CD4-positive, CD25-positive, alpha-beta regulatory T cell (primary cell): ENCODE results near the gene MAPK7. TPM values are rescaled to one million over a fixed set of nuclear protein-coding genes. Genes with fewer than 3 reads are reported as not detected.

Experiments
- ATAC-seq, 2 donors: fragments of 150-1000 bp; cut with Tn5 transposase; one replicate each; pipeline ENCODE4 v1.10.0; 2021; ENCODE audit warnings: low read depth in 2 of 2, moderate number of reproducible peaks in 2 of 2, moderate library complexity in 1 of 2
- DNase-seq, 3 donors: peaks; one replicate each; pipeline versions ENCODE4 v3.0.0 to v3.0.0-alpha.2; 2012 to 2022; ENCODE audit warnings: mixed read lengths in 1 of 3
- H3K27ac ChIP-seq: one replicate; pipeline ENCODE4 v1.7.0; 2013; ENCODE audit warnings: mild to moderate bottlenecking, low read length; ENCODE audit not compliant: insufficient read depth, poor library complexity, severe bottlenecking
- H3K27me3 ChIP-seq: one replicate; pipeline ENCODE4 v1.7.0; 2013; ENCODE audit warnings: low read length; ENCODE audit not compliant: control insufficient read depth, insufficient read depth
- H3K36me3 ChIP-seq: one replicate; pipeline ENCODE4 v1.7.0; 2013; ENCODE audit warnings: mild to moderate bottlenecking, low read length, moderate library complexity; ENCODE audit not compliant: control insufficient read depth, insufficient read depth
- H3K4me1 ChIP-seq: 2 replicates; pipeline ENCODE4 v1.7.0; 2013; ENCODE audit warnings: mild to moderate bottlenecking, low read length; ENCODE audit not compliant: insufficient read depth, control insufficient read depth, poor library complexity, severe bottlenecking
- H3K4me3 ChIP-seq: one replicate; pipeline ENCODE4 v1.7.0; 2013; ENCODE audit warnings: low read depth, mild to moderate bottlenecking, low read length, moderate library complexity
- H3K9me3 ChIP-seq, 2 experiments: 1 replicate in 1 of 2; 2 replicates in 1 of 2; pipeline ENCODE4 v1.7.0; 2013; ENCODE audit warnings: low read length in 2 of 2, mild to moderate bottlenecking in 1 of 2, moderate library complexity in 1 of 2; ENCODE audit not compliant: control insufficient read depth in 2 of 2
- H3K27ac Mint-ChIP-seq, 3 donors: one replicate each; pipeline ENCODE4 v1.8.0; 2020 to 2022; ENCODE audit warnings: mild to moderate bottlenecking in 3 of 3, mixed read lengths in 3 of 3, moderate library complexity in 2 of 3
- H3K27me3 Mint-ChIP-seq: one replicate; pipeline ENCODE4 v1.8.0; 2022; ENCODE audit warnings: mild to moderate bottlenecking, mixed read lengths
- H3K36me3 Mint-ChIP-seq: one replicate; pipeline ENCODE4 v1.8.0; 2020; ENCODE audit warnings: mixed read lengths
- H3K4me1 Mint-ChIP-seq, 4 donors: one replicate each; pipeline ENCODE4 v1.8.0; 2020 to 2022; ENCODE audit warnings: mixed read lengths in 4 of 4, mild to moderate bottlenecking in 1 of 4
- H3K4me3 Mint-ChIP-seq, 4 donors: one replicate each; pipeline ENCODE4 v1.8.0; 2020 to 2022; ENCODE audit warnings: mild to moderate bottlenecking in 4 of 4, mixed read lengths in 4 of 4, moderate library complexity in 3 of 4
- H3K9me3 Mint-ChIP-seq, 7 donors: one replicate each; pipeline ENCODE4 v1.8.0; 2020 to 2022; ENCODE audit warnings: mixed read lengths in 7 of 7, mild to moderate bottlenecking in 3 of 7, moderate library complexity in 2 of 7
- polyA plus RNA-seq, 4 donors: library from polyadenylated mRNA; unstranded; fragments of 300-500 nt; fragmentation: Illumina TruSeq; gene quantifications; one replicate each; pipeline ENCODE4 v1.2.3, GENCODE V29; 2021
- total RNA-seq: library from RNA; stranded (reverse); gene quantifications from one replicate; pipeline ENCODE4 v1.2.3, GENCODE V29; 2022

MAPK7 gene
- total and polyA plus RNA-seq, 5 donors from 2014 or later = 3.4 to 26.0 (median 5.1) TPM

- H3K4me3 ChIP-seq = no peak overlapping the region
- H3K4me1 ChIP-seq = no peaks in the 10 kb centered on the region
- no peaks in the 10 kb centered on the region for H3K36me3 ChIP-seq
- H3K27ac ChIP-seq = no peak overlapping the region
- H3K27me3 ChIP-seq = no peaks in the 10 kb centered on the region
- Mint-ChIP-seq H3K9me3 (no peaks in the 10 kb centered on the region), H3K36me3 (no peaks in the 10 kb centered on the region), H3K27me3 (peaks cover 10% of the 10 kb centered on the region), H3K4me1 (no peaks in the 10 kb centered on the region), H3K27ac (no peak overlapping the region), H3K4me3 (no peak overlapping the region)
- H3K9me3 ChIP-seq = no peaks in the 10 kb centered on the region
- ATAC-seq = no peak
- DNase-seq = no peak
These were observed 33.3 kb downstream of the MAPK7 start for GRCh38 chr17:19411631-19412030.

GRCh38 chr17:19412510-19412909, 34.2 kb downstream of the MAPK7 start:
- H3K27me3 ChIP-seq = no peaks in the 10 kb centered on the region
- no peak overlapping the region for H3K4me3 Mint-ChIP-seq
- no peaks in the 10 kb centered on the region for H3K4me1 ChIP-seq
- H3K27me3 Mint-ChIP-seq = peaks cover 17% of the 10 kb centered on the region
- no peak overlapping the region for H3K27ac Mint-ChIP-seq
- no peak overlapping the region for H3K4me3 ChIP-seq
- H3K4me1 Mint-ChIP-seq = peaks cover 0 to 4% (median 0%) of the 10 kb centered on the region in 4 donors
- ATAC-seq (no peak), DNase-seq (no peak)
- H3K36me3 ChIP-seq = no peaks in the 10 kb centered on the region
- no peak overlapping the region for H3K27ac ChIP-seq
- H3K36me3 Mint-ChIP-seq = no peaks in the 10 kb centered on the region
- no peaks in the 10 kb centered on the region for H3K9me3 Mint-ChIP-seq
- no peaks in the 10 kb centered on the region for H3K9me3 ChIP-seq

GRCh38 chr17:19412984-19413383, 34.7 kb downstream of the MAPK7 start:
- no peaks in the 10 kb centered on the region for H3K36me3 Mint-ChIP-seq
- H3K27me3 Mint-ChIP-seq = peaks cover 18% of the 10 kb centered on the region
- no peaks in the 10 kb centered on the region for H3K9me3 Mint-ChIP-seq

GRCh38 chr17:19413761-19414160, 35.5 kb downstream of the MAPK7 start:
- Histone ChIP-seq H3K4me3 (no peak overlapping the region), H3K27ac (no peak overlapping the region), H3K36me3 (no peaks in the 10 kb centered on the region), H3K9me3 (no peaks in the 10 kb centered on the region), H3K4me1 (no peaks in the 10 kb centered on the region), H3K27me3 (no peaks in the 10 kb centered on the region)
- Mint-ChIP-seq H3K9me3 (no peaks in the 10 kb centered on the region), H3K27ac (no peak overlapping the region), H3K4me1 (peaks cover 0 to 10% (median 0%) of the 10 kb centered on the region in 4 donors), H3K27me3 (peaks cover 14% of the 10 kb centered on the region), H3K4me3 (no peak overlapping the region), H3K36me3 (no peaks in the 10 kb centered on the region)
- DNase-seq (no peak), ATAC-seq (no peak)

More at GRCh38 chr17:19412984-19413383, 34.7 kb downstream of the MAPK7 start:
- H3K27me3 ChIP-seq = no peaks in the 10 kb centered on the region
- H3K4me1 ChIP-seq = no peaks in the 10 kb centered on the region
- H3K9me3 ChIP-seq = no peaks in the 10 kb centered on the region
- DNase-seq = no peak
- no peak overlapping the region for H3K4me3 Mint-ChIP-seq
- H3K4me3 ChIP-seq = no peak overlapping the region
- H3K36me3 ChIP-seq = no peaks in the 10 kb centered on the region
- no peak for ATAC-seq
- H3K27ac Mint-ChIP-seq = no peak overlapping the region
- H3K4me1 Mint-ChIP-seq = peaks cover 0 to 8% (median 0%) of the 10 kb centered on the region in 4 donors
- no peak overlapping the region for H3K27ac ChIP-seq

DNA sequence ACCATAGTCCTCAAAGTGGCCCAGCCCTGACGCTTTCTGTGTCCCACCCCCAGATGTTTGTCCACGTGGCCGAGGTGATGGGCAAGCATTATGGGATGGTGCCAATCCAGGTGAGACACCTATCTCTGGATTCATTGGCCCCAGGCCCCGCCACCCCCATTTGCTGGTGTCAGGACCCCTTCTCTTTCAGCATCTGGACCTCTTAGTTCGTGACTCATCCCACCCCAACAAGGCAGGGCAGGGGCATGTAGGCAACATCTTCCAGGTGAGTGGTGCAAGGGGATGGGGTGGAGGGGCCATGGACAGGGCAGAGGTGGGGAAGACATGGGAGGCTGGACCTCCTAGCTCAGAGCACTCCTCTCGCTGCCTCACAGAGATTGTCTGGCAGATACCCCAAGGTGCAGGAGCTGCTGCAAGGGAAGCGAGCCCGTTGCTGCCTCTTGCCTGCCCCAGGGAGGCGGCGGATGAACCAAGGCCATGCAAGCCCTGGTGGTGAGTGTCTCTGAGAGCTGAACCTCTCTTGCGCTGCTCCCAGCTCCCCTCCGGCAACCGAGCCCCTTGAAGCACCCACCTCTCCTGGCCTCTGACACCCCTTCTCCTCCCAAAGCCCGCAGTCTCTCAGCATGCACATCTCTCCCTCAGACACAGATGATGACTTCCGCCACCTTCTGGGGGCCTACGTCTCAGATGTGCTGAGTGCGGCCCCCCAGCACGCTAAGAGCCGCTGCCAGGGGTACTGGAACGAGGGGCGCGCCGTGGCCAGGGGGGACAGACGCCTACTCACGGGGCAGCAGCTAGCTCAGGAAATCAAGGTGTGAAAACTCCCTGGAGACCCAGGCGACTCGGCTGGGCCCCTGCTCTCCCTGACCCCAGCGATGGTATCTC, 36.3 kb downstream of the MAPK7 start:
- Mint-ChIP-seq H3K4me3 (no peak overlapping the region), H3K4me1 (peaks cover 0 to 10% (median 0%) of the 10 kb centered on the region in 4 donors), H3K27me3 (peaks cover 14% of the 10 kb centered on the region), H3K27ac (no peak overlapping the region), H3K36me3 (no peaks in the 10 kb centered on the region), H3K9me3 (no peaks in the 10 kb centered on the region)
- Histone ChIP-seq H3K27me3 (no peaks in the 10 kb centered on the region), H3K4me3 (no peak overlapping the region), H3K4me1 (no peaks in the 10 kb centered on the region), H3K36me3 (no peaks in the 10 kb centered on the region), H3K27ac (no peak overlapping the region), H3K9me3 (no peaks in the 10 kb centered on the region)
- ATAC-seq (no peak), DNase-seq (no peak)

DNA sequence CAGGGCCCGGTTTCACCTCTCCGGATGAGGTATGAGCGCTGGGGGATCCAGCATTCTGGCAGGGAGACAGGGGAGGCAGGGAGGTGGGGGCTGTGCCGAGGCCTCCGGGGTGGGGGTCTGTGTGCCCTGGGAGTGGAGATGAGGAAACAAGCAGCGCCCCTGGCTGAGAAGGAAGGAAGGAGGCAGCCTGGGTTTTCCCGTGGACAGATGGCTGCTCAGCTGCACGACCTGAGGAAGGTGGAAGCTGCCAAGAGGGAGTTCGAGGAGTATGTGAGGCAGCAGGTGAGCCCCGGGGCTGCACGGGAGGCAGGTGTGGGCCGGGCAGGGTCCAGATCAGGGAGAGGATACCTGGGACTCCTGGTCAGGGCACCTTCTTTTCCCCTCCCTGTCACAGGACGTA, 37.0 kb downstream of the MAPK7 start:
- no peak overlapping the region for H3K27ac ChIP-seq
- no peak overlapping the region for H3K27ac Mint-ChIP-seq
- no peaks in the 10 kb centered on the region for H3K36me3 ChIP-seq
- no peaks in the 10 kb centered on the region for H3K36me3 Mint-ChIP-seq
- H3K4me1 ChIP-seq = no peaks in the 10 kb centered on the region
- H3K4me3 ChIP-seq = no peak overlapping the region
- no peaks in the 10 kb centered on the region for H3K27me3 ChIP-seq
- no peaks in the 10 kb centered on the region for H3K9me3 Mint-ChIP-seq
- H3K4me3 Mint-ChIP-seq = no peak overlapping the region
- H3K9me3 ChIP-seq = no peaks in the 10 kb centered on the region
- no peak for DNase-seq
- H3K4me1 Mint-ChIP-seq = peaks cover 0 to 10% (median 0%) of the 10 kb centered on the region in 4 donors
- peaks cover 9% of the 10 kb centered on the region for H3K27me3 Mint-ChIP-seq
- ATAC-seq = no peak

DNA sequence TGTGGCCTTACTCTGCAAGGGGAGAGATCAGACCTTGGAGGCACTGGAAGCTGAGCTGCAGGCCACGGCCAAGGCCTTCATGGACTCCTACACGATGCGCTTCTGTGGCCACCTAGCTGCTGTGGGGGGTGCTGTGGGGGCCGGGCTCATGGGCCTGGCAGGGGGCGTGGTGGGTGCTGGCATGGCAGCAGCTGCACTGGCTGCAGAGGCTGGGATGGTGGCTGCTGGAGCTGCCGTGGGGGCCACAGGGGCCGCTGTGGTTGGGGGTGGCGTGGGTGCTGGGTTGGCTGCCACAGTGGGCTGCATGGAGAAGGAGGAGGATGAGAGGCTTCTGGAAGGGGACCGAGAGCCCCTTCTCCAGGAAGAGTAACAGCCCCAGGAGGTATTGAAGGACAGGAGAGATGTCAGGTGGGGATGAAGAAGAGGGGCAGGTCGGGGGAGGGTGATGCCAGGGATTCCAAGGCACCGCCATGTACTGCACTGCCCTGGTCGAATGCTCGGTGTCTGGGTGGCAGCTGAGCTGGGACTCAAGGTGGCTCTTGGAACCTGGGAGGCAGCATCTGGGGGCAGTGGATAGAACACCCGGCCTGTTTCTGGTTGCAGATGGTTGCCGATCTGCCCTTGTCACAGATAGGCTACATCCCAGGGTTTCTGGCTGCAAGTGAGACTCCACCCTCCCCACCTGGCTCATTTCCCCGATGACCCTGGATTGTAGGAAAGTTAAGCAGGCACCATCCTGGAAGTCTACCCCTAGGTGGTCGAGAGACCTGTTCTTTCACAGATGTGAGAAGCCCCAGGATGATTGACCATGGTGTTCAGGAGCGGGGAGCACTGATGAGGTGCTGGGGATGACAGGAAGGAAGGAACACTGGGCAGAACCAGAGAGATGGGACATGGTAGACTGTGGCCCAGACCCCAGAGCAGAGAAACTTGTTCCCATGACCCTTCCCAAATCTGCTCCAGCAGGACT, 37.8 kb downstream of the MAPK7 start:
- ATAC-seq = no peak
- Histone ChIP-seq H3K27me3 (no peaks in the 10 kb centered on the region), H3K27ac (no peak overlapping the region), H3K36me3 (no peaks in the 10 kb centered on the region), H3K4me1 (no peaks in the 10 kb centered on the region), H3K9me3 (no peaks in the 10 kb centered on the region), H3K4me3 (no peak overlapping the region)
- DNase-seq = no peak
- H3K36me3 Mint-ChIP-seq = no peaks in the 10 kb centered on the region
- no peak overlapping the region for H3K4me3 Mint-ChIP-seq
- H3K4me1 Mint-ChIP-seq = peaks cover 0 to 10% (median 0%) of the 10 kb centered on the region in 4 donors
- peaks cover 9% of the 10 kb centered on the region for H3K27me3 Mint-ChIP-seq
- no peaks in the 10 kb centered on the region for H3K9me3 Mint-ChIP-seq
- H3K27ac Mint-ChIP-seq = no peak overlapping the region
